K562 (cell line): ENCODE results near the gene TMEM184B. TPM values are rescaled to one million over a fixed set of nuclear protein-coding genes. Genes with fewer than 3 reads are reported as not detected.

Experiments
- ATAC-seq: fragments of 200-7000 bp; cut with Tn5 transposase; 3 replicates; pipeline ENCODE4 v1.9.1; 2020; ENCODE audit warnings: moderate library complexity
- BruUV-seq: library from RNA; stranded (reverse); fragments of 400-500 nt; replicated peaks from 2 replicates; lab custom pipeline; 2021; lab: Mats Ljungman, UMichigan
- CTCF ChIA-PET: fragments of 300-600 bp; formaldehyde crosslinking; extraction: SDS; loops from one replicate; lab custom pipeline; 2021; ENCODE audit warnings: low intra/inter-chr PET ratio; lab: Yijun Ruan, JAX
- POLR2A ChIA-PET: fragments of 300-600, 350-650 bp; sonication (Branson Sonifier 250); formaldehyde crosslinking; extraction: SDS; loops from one replicate; lab custom pipeline; 2021; ENCODE audit warnings: antibody characterized with exemption, inconsistent platforms; lab: Yijun Ruan, JAX
- DNase-seq, 4 experiments: peaks; one replicate each; pipeline versions ENCODE4 v3.0.0 to v3.0.0-alpha.2; 2011 to 2018; ENCODE audit warnings: low spot score in 3 of 4, mixed read lengths in 3 of 4; ENCODE audit errors: extremely low read depth in 1 of 4
- FAIRE-seq: peaks from 2 replicates; lab custom pipeline; 2011; peaks lifted over from hg19 to GRCh38; lab: Jason Lieb, UNC
- H2AFZ ChIP-seq: 2 replicates; pipeline ENCODE4 v1.6.0; 2011; ENCODE audit warnings: low read depth, low read length, control low read depth, inconsistent platforms
- H3K27ac ChIP-seq: fragments of 200-600 bp; 3 replicates; pipeline ENCODE4 v1.8.0; 2011; ENCODE audit warnings: low read depth, mild to moderate bottlenecking, control low read depth, inconsistent platforms, low read length, moderate library complexity, mixed read lengths; ENCODE audit errors: extremely low read depth
- H3K27me3 ChIP-seq, 2 experiments: fragments of 300-600 bp in 1 of 2; 2 replicates in 1 of 2; 3 replicates in 1 of 2; pipeline versions ENCODE4 v1.6.0 to v1.8.0; 2011; ENCODE audit warnings: inconsistent platforms in 2 of 2, low read length in 2 of 2, mild to moderate bottlenecking in 1 of 2, mixed read lengths in 1 of 2, moderate library complexity in 1 of 2; ENCODE audit not compliant: control insufficient read depth in 2 of 2, insufficient read depth in 2 of 2
- H3K36me3 ChIP-seq: fragments of 300-600 bp; 3 replicates; pipeline ENCODE4 v1.8.0; 2011; ENCODE audit warnings: mild to moderate bottlenecking, low read length, inconsistent platforms; ENCODE audit not compliant: control insufficient read depth, insufficient read depth
- H3K4me1 ChIP-seq, 2 experiments: fragments of 200-600 bp in 1 of 2; replicated peaks in 1 of 2; 2 replicates in 1 of 2; 3 replicates in 1 of 2; pipeline versions ENCODE4 v1.5.1 to v1.8.0; 2011; ENCODE audit warnings: inconsistent platforms in 2 of 2, low read length in 2 of 2, mild to moderate bottlenecking in 1 of 2, mixed read lengths in 1 of 2, moderate library complexity in 1 of 2; ENCODE audit not compliant: control insufficient read depth in 2 of 2, insufficient read depth in 2 of 2
- H3K4me2 ChIP-seq: 2 replicates; pipeline ENCODE4 v1.6.1; 2011; ENCODE audit warnings: low read length, control low read depth, inconsistent platforms, mixed read lengths; ENCODE audit not compliant: insufficient read depth
- H3K4me3 ChIP-seq: fragments of 200-600 bp; sonication (generic), shearing (Covaris generic); 2 replicates; pipeline ENCODE4 v1.5.1; 2016; ENCODE audit warnings: control low read depth, inconsistent platforms
- H3K79me2 ChIP-seq: fragments of 200-600 bp; 3 replicates; pipeline ENCODE4 v1.8.0; 2011; ENCODE audit warnings: low read length, inconsistent platforms; ENCODE audit not compliant: control insufficient read depth, insufficient read depth
- H3K9ac ChIP-seq, 2 experiments: 2 replicates each; pipeline versions ENCODE4 v1.6.0 to v1.6.1; 2011; ENCODE audit warnings: low read depth in 2 of 2, low read length in 2 of 2, control low read depth in 1 of 2, inconsistent platforms in 1 of 2, mild to moderate bottlenecking in 1 of 2, mixed read lengths in 1 of 2; ENCODE audit not compliant: insufficient read depth in 1 of 2
- H3K9me1 ChIP-seq: one replicate; pipeline ENCODE4 v1.6.0; 2011; ENCODE audit warnings: inconsistent platforms, mild to moderate bottlenecking, low read length, moderate library complexity; ENCODE audit not compliant: control insufficient read depth, insufficient read depth
- H3K9me3 ChIP-seq: replicated peaks from 2 replicates; pipeline ENCODE4 v1.5.1; 2011; ENCODE audit warnings: low read depth, low read length, inconsistent platforms; ENCODE audit not compliant: control insufficient read depth, insufficient read depth
- H4K20me1 ChIP-seq: replicated peaks from 2 replicates; pipeline ENCODE4 v1.6.1; 2011; ENCODE audit warnings: low read length, inconsistent platforms, mixed read lengths; ENCODE audit not compliant: control insufficient read depth, insufficient read depth
- ATF1 ChIP-seq, 2 experiments: fragments of 450-650 bp in 1 of 2; IDR thresholded peaks; 2 replicates each; pipeline ENCODE4 v1.6.1; 2016; ENCODE audit warnings: missing compliant biosample characterization in 1 of 2, missing genetic modification characterization in 1 of 2
- ATF7 ChIP-seq: fragments of 450-650 bp; IDR thresholded peaks from 2 replicates; pipeline ENCODE4 v1.7.1; 2014; ENCODE audit warnings: mild to moderate bottlenecking, moderate library complexity
- CREM ChIP-seq: IDR thresholded peaks from 2 replicates; pipeline ENCODE4 v1.6.1; 2014; ENCODE audit warnings: antibody characterized with exemption, low read depth
- JUND ChIP-seq, 2 experiments: IDR thresholded peaks; 2 replicates in 1 of 2; 3 replicates in 1 of 2; pipeline ENCODE4 v1.6.1; 2011; ENCODE audit warnings: borderline replicate concordance in 2 of 2, low read depth in 2 of 2, low read length in 2 of 2, improper control_type of control experiment in 1 of 2, missing biosample characterization in 1 of 2, missing genetic modification characterization in 1 of 2, missing genetic modification reagents in 1 of 2
- TAF9B ChIP-seq: fragments of 450-650 bp; IDR thresholded peaks from 2 replicates; pipeline ENCODE4 v1.6.1; 2018; ENCODE audit warnings: mild to moderate bottlenecking; ENCODE audit not compliant: partially characterized antibody
- ZKSCAN1 ChIP-seq: fragments of 150-350 bp; IDR thresholded peaks from 2 replicates; pipeline ENCODE4 v1.6.1; 2016; ENCODE audit warnings: low read depth, low read length
- ZNF384 ChIP-seq: IDR thresholded peaks from 2 replicates; pipeline ENCODE4 v1.6.1; 2012; ENCODE audit warnings: low read depth, low read length, improper control_type of control experiment
- WGBS: fragments of 100-300 bp; shearing (Covaris generic); methylation state at CpG from one replicate; pipeline ENCODE4 v1.1.6; 2016; ENCODE audit warnings: low coverage, mixed read lengths; ENCODE audit not compliant: insufficient coverage; ENCODE audit errors: missing lambda C conversion rate; 5-methylcytosine and 5-hydroxymethylcytosine counted together
- in situ Hi-C: fragments of 300-500 bp; cut with MboI; formaldehyde crosslinking; loops from 4 replicates; pipeline ENCODE4 v1.15.0; 2018; ENCODE audit warnings: inconsistent platforms, mixed read lengths
- intact Hi-C: fragments of 100-400 bp; cut with micrococcal nuclease; formaldehyde crosslinking; loops from 2 replicates; pipeline ENCODE4 v1.14.2; 2022
- polyA plus RNA-seq, 8 experiments: library from polyadenylated mRNA; depleted of rRNA in 4 of 8; stranded (reverse) in 5 of 8; unstranded in 3 of 8; fragments of >200 nt; fragmentation: Nextera tagmentation in 2 of 8; fragmentation: Illumina TruSeq in 1 of 8; extraction: Ambion mirVana in 2 of 8; extraction: Trizol in 1 of 8; gene quantifications; 2 replicates each; pipeline versions ENCODE4 v1.2.1 to v1.2.3, GENCODE V29; 2011 to 2014; ENCODE audit warnings: inconsistent platforms in 1 of 8, missing spikeins in 1 of 8
- total RNA-seq, 7 experiments: library from RNA; depleted of rRNA in 6 of 7; stranded (reverse); fragments of >200 nt in 6 of 7; fragmentation: Illumina TruSeq in 2 of 7; extraction: Trizol in 2 of 7; gene quantifications; 2 replicates each; pipeline versions ENCODE4 v1.2.1 to v1.2.3, GENCODE V29; 2011 to 2021; ENCODE audit warnings: low replicate concordance in 1 of 7
- TF ChIP-seq, protein P1 (sequence below), 2 experiments: fragments of 450-650 bp in 1 of 2; sonication (generic) in 1 of 2; formaldehyde crosslinking in 1 of 2; IDR thresholded peaks in 1 of 2; conservative IDR thresholded peaks in 1 of 2; 2 replicates each; pipeline versions ENCODE4 v1.6.1 to v1.8.1; 2016 to 2023; ENCODE audit warnings: mild to moderate bottlenecking in 2 of 2, moderate library complexity in 2 of 2, inconsistent platforms in 1 of 2, missing genetic modification reagents in 1 of 2

TMEM184B gene
- total and polyA plus RNA-seq, 9 of the 15 experiments (the other 6 are each of a cell fraction or from before 2014, with no cell fraction given): 0.31 to 25.1 (median 6.2) TPM

DNA sequence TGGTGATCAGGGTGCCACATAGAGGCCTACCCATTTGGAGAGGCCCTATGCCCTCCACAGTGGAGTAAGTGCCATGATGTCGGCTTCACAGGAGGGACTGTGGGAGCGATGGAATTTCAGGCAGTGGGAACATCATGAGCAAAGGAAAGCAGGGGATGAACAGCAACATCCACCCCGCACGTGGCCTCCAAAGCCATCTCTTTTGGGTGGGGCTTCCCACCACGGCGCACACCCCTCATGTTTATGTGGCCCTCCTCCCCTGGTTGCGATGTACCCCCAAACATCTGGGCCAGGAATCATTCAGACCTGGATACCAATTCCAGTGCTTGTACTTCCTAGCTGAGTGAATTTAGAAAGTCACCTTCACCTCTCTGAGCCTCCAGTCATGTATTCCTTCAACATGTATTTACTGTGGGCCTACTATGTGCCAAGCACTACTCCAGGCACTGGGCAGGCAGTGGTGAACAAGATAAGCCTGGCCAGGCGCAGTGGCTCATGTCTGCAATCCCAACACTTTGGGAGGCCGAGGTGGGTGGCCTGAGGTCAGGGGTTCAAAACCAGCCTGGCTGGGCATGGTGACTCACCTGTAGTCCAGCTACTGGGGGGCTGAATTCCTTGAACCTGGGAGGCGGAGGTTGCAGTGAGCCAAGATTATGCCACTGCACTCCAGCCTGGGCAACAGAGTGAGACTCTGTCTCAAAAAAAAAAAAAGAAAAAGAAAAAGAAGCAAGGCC lies 72.8 kb downstream of the TMEM184B start:
- Histone ChIP-seq H3K27me3 (no peaks in the 10 kb centered on the region), H3K27ac (no peak overlapping the region), H3K4me2 (no peak overlapping the region), H3K4me1 (peaks cover 4 to 24% of the 10 kb centered on the region in 2 experiments; a peak in 3 of 5 replicates), H4K20me1 (0 out of 2 replicates have a peak, but pooled peaks cover 9% of the 10 kb centered on the region), H3K36me3 (no peaks in the 10 kb centered on the region), H3K9ac (no peak overlapping the region), H3K9me3 (no peaks in the 10 kb centered on the region), H3K9me1 (no peaks in the 10 kb centered on the region), H3K4me3 (no peak overlapping the region), H2AFZ (no peak overlapping the region)
- no peak for DNase-seq
- no peak for FAIRE-seq
- POLR2A ChIA-PET: interaction anchor here (1.4 kb wide), 1 partner anchor 15 kb away, joined by 6 read pairs; no protein-coding TSS in a partner anchor
- ATAC-seq: no peak
- CTCF ChIA-PET: no interaction called here
- no TSS peak for BruUV-seq
- intact Hi-C loops (loop anchor here (10.0 kb wide), 1 partner anchor 85 kb away; the partner anchor contains the start of gene BAIAP2L2), in situ Hi-C loops (no loop called here)
- WGBS: 71% methylated on average over 8 of the region's 10 CpGs
- peak; percentile 94 for TF ChIP-seq ZKSCAN1
- no peak for TF ChIP-seq TAF9B
- TF ChIP-seq, all 486 proteins: peak for 1
- H3K79me2 ChIP-seq: peaks cover 26% of the 10 kb centered on the region

DNA sequence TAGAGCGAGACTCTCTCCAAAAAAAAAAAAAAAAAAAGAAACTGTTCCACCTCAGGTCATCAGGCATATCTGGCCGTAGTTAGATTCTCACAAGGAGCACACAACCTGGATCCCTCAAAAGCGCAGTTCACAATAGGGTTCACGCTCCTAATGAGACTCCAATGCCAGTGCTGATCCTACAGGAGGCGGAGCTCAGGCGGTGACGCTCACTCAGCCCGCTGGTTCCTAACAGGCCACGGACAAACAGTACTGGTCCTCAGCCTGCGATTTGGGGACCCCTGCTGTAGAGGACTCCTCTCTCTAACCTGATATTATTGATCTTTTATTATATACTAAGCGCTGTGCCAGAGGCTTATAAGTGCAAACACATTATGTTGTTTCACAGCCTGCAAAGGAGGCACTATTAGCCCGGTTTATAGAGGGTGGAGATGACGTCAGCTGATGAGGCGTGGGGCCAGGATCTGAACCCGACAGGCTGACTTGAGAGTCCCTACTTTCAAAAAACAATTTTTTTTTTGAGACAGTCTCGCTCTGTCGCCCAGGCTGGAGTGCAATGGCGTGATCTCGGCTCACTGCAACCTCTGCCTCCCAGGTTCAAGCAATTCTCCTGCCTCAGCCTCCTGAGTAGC lies 75.9 kb downstream of the TMEM184B start:
- H3K4me1 ChIP-seq: peaks cover 10 to 12% of the 10 kb centered on the region in 2 experiments; a peak in 4 of 5 replicates
- peak overlapping the region in 1 of 2 experiments; percentile 64; a peak in 1 of 4 replicates for H3K9ac ChIP-seq
- H3K36me3 ChIP-seq: no peaks in the 10 kb centered on the region
- TF ChIP-seq ZNF384 (no peak), ATF7 (peak; percentile 91), JUND (IDR thresholded peaks at IDR 0.05; ENCODE audit: borderline replicate concordance, low read depth, low read length) (peak; percentile 60; the same call in 1 of the 2 replicates), JUND (tag; IDR thresholded peaks at IDR 0.05; ENCODE audit: borderline replicate concordance, low read depth, low read length) (peak; percentile 61; the same call in 2 of the 3 replicates), ATF1 (CRISPR knock-in tag; IDR thresholded peaks at IDR 0.05) (no peak), ATF1 (tag; IDR thresholded peaks at IDR 0.05) (peak; percentile 77), CREM (peak; percentile 39; the same call in 1 of the 2 replicates)
- TF ChIP-seq, protein P1, sequence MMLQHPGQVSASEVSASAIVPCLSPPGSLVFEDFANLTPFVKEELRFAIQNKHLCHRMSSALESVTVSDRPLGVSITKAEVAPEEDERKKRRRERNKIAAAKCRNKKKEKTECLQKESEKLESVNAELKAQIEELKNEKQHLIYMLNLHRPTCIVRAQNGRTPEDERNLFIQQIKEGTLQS (IDR thresholded peaks at IDR 0.05): peak; percentile 91
- TF ChIP-seq, protein P1 (CRISPR knock-in tag; conservative IDR thresholded peaks at IDR 0.05): no peak
- TF ChIP-seq, all 486 proteins: peak for 5
- H3K9me3 ChIP-seq: no peaks in the 10 kb centered on the region
- 27% methylated on average over 13 of the region's 19 CpGs for WGBS
- no peak overlapping the region for H3K27ac ChIP-seq
- in situ Hi-C loops: no loop called here
- ChIA-PET CTCF (no interaction called here), POLR2A (interaction anchor here (1.0 kb wide), 1 partner anchor 9 kb away, joined by 3 read pairs; no protein-coding TSS in a partner anchor)
- BruUV-seq: no TSS peak
- H2AFZ ChIP-seq: peak overlapping the region; percentile 89
- intact Hi-C loops: no loop called here
- DNase-seq: peak in 1 of 4 experiments; percentile 38
- no peak for FAIRE-seq
- H3K4me3 ChIP-seq: no peak overlapping the region
- peak; percentile 63 for ATAC-seq
- H3K79me2 ChIP-seq: no peaks in the 10 kb centered on the region
- H3K27me3 ChIP-seq: no peaks in the 10 kb centered on the region
- no peaks in the 10 kb centered on the region for H4K20me1 ChIP-seq
- no peaks in the 10 kb centered on the region for H3K9me1 ChIP-seq
- H3K4me2 ChIP-seq: peak overlapping the region; percentile 49
